SK-N-SH treated with all-trans-retinoic acid at 6 μM for 48 hours (cell line): ENCODE data around the gene UNC13C.

Experiments
- ARNTL ChIP-seq: fragments of 450-650 bp; formaldehyde crosslinking; IDR thresholded peaks from 2 replicates; pipeline ENCODE4 v1.5.0; 2020; ENCODE audit warnings: low read depth, mild to moderate bottlenecking, moderate library complexity, borderline replicate concordance
- CSDC2 ChIP-seq: fragments of 250-450 bp; sonication (Bioruptor Pico); IDR thresholded peaks from 2 replicates; pipeline ENCODE4 v1.5.0; 2020; ENCODE audit warnings: mild to moderate bottlenecking, moderate library complexity
- CSRNP3 ChIP-seq: fragments of 250-450 bp; sonication (Bioruptor Pico); IDR thresholded peaks from 2 replicates; pipeline ENCODE4 v1.5.1; 2021; ENCODE audit warnings: mild to moderate bottlenecking, moderate library complexity
- ESRRG ChIP-seq: fragments of 250-450 bp; sonication (Bioruptor Pico); IDR thresholded peaks from 2 replicates; pipeline ENCODE4 v1.6.1; 2021; ENCODE audit warnings: mild to moderate bottlenecking
- OSR1 ChIP-seq: fragments of 250-450 bp; sonication (Bioruptor Pico); IDR thresholded peaks from 2 replicates; pipeline ENCODE4 v1.8.0; 2022; ENCODE audit warnings: moderate library complexity, mild to moderate bottlenecking, inconsistent platforms
- RARB ChIP-seq: fragments of 250-450 bp; sonication (Bioruptor Pico); IDR thresholded peaks from 2 replicates; pipeline ENCODE4 v1.8.0; 2021; ENCODE audit warnings: mild to moderate bottlenecking, moderate library complexity
- SNAI2 ChIP-seq: fragments of 250-450 bp; sonication (Bioruptor Pico); IDR thresholded peaks from 2 replicates; pipeline ENCODE4 v1.5.0; 2020; ENCODE audit warnings: mild to moderate bottlenecking, moderate library complexity
- TOX ChIP-seq: fragments of 250-450 bp; sonication (Bioruptor Pico); IDR thresholded peaks from 2 replicates; pipeline ENCODE4 v1.8.0; 2021; ENCODE audit warnings: mild to moderate bottlenecking, moderate library complexity, borderline replicate concordance
- TF ChIP-seq, protein P1 (sequence below): fragments of 250-450 bp; sonication (Bioruptor Pico); IDR thresholded peaks from 2 replicates; pipeline ENCODE4 v1.5.1; 2020; ENCODE audit warnings: low read depth, mild to moderate bottlenecking, moderate library complexity

- no peak for TF ChIP-seq RARB (CRISPR knock-in tag)
- TF ChIP-seq CSDC2 (CRISPR knock-in tag) = no peak
- no peak for TF ChIP-seq TOX (CRISPR knock-in tag)
- TF ChIP-seq, protein P1, sequence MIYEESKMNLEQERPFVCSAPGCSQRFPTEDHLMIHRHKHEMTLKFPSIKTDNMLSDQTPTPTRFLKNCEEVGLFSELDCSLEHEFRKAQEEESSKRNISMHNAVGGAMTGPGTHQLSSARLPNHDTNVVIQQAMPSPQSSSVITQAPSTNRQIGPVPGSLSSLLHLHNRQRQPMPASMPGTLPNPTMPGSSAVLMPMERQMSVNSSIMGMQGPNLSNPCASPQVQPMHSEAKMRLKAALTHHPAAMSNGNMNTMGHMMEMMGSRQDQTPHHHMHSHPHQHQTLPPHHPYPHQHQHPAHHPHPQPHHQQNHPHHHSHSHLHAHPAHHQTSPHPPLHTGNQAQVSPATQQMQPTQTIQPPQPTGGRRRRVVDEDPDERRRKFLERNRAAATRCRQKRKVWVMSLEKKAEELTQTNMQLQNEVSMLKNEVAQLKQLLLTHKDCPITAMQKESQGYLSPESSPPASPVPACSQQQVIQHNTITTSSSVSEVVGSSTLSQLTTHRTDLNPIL = no peak
- TF ChIP-seq ARNTL (CRISPR knock-in tag) = no peak
- no peak for TF ChIP-seq ESRRG (CRISPR knock-in tag)
- no peak for TF ChIP-seq OSR1 (CRISPR knock-in tag)
- no peak for TF ChIP-seq CSRNP3 (CRISPR knock-in tag)
- no peak for TF ChIP-seq SNAI2
Measured at GRCh38 chr15:54119051-54119450, 140.8 kb downstream of the UNC13C start.
